ENCODE measurements around the gene OR8D2.
"Not testable (repeated sequence)": the region's sequence is repeated elsewhere in the genome, so short reads cannot be mapped to it uniquely, and the experiment has no call there.

Gene OR8D2

DNA sequence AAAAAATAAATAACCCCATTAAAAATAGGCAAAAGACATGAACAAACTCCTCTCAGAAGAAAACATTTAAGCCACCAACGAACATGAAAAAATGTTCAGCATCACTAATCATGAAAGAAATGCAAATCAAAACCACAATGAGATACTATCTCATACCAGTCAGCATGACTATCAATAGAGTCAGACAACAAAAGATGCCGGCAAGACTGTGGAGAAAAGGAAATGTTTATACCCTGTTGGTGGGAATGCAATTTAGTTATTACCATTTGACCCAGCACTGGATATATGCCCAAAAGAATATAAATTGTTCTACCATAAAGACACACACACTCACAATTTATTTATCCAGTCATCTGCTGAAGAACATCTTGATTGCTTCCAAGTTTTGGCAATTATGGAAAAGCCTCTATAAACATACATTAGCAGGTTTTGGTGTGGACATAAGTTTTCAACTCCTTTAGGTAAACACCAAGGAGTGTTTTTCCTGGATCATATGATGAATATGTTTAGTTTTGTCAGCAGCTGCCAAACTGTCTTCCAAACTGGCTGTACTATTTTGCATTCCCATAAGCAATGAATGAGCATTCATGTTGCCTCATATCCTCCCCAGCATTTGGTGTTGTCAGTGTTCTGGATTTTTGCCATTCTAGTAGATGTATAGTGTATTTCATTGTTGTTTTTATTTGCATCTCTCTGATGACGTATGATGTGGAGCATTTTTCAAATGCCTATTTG, 34.2 kb downstream of the OR8D2 start:
- DNase-seq = no peak

DNA sequence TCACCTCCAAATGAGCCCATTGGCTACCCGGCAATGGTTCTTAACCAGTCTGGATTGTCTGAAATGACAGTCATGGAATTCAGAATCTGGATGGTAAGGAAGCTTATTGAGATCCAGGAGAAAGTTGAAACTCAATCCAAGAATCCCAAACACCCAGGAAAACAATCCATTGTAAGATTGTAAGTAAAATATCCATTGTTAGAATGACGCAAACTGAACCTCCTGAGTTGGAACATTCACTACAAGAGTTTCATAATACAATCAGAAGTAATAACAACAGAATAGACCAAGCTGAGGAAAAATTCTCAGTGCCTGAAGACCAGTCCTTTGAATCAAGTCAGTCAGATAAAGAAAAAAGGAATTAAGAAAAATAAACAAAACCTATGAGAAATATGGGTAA, 41.7 kb downstream of the OR8D2 start:
- no peak for DNase-seq

DNA sequence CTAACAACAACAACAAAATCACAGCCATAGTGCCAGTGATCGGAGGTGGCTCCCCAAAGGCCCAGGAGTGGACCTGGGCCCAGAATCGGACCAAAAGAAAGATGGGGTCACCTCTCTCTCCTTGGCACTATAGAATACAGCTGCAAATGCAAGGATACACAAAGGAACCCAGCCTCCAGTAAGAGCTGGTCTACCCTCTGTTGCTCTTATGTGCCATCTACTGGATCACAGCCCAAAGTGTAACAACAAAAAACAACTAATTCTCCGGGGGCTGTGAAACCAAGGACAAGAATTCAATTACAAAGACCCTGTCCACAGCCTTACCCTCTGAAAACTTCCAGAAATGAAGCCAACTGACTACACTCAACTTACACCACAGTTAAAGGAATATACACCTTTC, 42.2 kb downstream of the OR8D2 start:
- DNase-seq = peak; percentile 12

DNA sequence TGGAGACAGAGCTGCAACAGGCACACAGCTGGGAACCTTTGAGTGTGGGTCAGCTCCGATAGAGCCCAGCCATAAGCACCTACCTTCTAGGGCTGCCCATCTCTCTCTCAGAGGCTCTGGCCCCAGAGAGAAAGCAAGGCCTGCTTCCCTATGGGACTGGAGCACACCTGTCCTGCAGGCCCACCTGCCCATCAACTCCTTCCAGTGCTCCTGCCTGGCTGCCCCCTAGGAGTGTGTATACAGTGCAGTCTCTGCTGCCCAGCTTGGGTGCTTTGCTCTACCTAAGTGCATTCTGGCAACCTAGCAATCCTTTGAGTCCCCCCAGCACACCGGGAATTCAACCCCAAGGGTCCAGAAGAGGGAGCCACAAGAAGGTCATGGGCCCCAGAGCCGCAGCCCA, 42.8 kb downstream of the OR8D2 start:
- no peak for DNase-seq

DNA sequence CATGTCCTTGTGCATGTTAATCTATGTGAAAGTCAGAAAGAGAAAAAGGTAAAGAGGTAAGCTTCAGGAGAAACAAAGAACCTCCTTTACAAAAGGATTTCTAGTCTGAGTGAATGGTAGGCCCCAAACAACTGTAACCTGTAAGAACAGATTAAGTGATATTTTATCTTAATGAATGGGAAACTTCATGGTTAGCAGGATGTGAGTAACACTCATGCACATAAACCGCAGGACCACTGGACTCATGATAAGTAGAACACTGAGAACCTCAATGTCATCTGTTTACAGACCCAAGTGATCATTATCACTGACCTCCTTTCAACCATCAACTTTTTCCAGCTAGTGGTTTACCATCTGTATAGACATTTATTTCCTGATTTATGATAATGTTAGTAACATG, 43.9 kb downstream of the OR8D2 start:
- DNase-seq = peak; percentile 34

DNA sequence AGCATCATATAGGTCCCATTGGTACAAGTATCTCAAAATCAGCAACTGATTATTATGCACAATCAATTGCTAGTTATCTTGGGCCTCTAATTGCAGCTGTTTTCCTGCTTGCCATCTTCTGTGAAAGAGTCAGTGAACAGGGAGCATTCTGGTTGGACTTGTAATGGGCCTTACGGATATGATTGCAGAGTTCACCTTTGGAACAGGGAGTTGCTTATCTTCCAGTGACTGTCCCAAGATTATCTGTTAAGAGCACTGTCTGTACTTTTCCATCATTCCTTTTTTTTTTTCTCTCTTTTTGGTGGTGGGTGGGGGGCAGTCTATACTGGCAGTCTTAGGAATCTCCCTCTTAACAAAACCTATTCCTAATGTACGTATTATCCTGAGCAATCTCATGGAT, 46.0 kb downstream of the OR8D2 start:
- DNase-seq = no peak

DNA sequence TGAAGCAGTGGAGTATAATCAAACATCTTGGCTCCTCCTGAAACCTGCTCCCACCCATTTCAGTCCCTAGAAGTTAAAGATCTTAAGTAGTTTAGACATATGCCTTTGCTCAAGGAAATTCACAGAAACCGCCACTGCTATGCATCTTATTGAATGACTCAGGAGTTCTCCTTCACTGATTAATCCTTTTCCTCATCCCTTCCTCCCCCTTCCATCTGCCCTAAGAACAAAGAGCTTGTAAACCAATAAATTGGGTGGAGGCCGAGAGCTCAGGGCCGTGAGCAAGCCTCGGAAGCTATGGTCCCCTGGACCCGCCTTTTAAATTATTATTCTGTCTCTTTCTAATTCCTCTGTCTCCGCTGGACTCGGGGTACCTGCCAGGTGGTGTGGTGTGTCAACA, 49.1 kb downstream of the OR8D2 start:
- not testable (repeated sequence) for DNase-seq
